ENCODE data around the gene BCL2.

Gene BCL2

GRCh38 chr18:63213936-63214671, 105.5 kb downstream of the BCL2 start:
- no peak overlapping the region for H3K27ac ChIP-seq
- H3K4me3 ChIP-seq (ENCODE audit: low read depth in 1 of 2, low read length in 1 of 2): no peak overlapping the region

GRCh38 chr18:63213331-63213900, 106.2 kb downstream of the BCL2 start:
- Histone ChIP-seq H3K27ac (no peak overlapping the region), H3K36me3 (no peaks in the 10 kb centered on the region), H3K9me3 (no peaks in the 10 kb centered on the region), H3K27me3 (no peaks in the 10 kb centered on the region), H3K4me1 (ENCODE audit: control insufficient read depth in 1 of 2, insufficient read depth in 1 of 2, low read depth in 1 of 2, low read length in 1 of 2) (no peaks in the 10 kb centered on the region), H3K4me3 (ENCODE audit: low read depth in 1 of 2, low read length in 1 of 2) (no peak overlapping the region)
- no peak for TF ChIP-seq CTCF (IDR thresholded peaks at IDR 0.05)

More at GRCh38 chr18:63213936-63214671, 105.5 kb downstream of the BCL2 start:
- H3K27me3 ChIP-seq: no peaks in the 10 kb centered on the region
- TF ChIP-seq CTCF (IDR thresholded peaks at IDR 0.05): no peak
- no peaks in the 10 kb centered on the region for H3K36me3 ChIP-seq
- H3K4me1 ChIP-seq (ENCODE audit: control insufficient read depth in 1 of 2, insufficient read depth in 1 of 2, low read depth in 1 of 2, low read length in 1 of 2): no peaks in the 10 kb centered on the region
- H3K9me3 ChIP-seq: no peaks in the 10 kb centered on the region

- Histone ChIP-seq H3K27ac (no peak overlapping the region), H3K36me3 (no peaks in the 10 kb centered on the region), H3K4me3 (ENCODE audit: low read depth in 1 of 2, low read length in 1 of 2) (no peak overlapping the region), H3K27me3 (no peaks in the 10 kb centered on the region), H3K4me1 (ENCODE audit: control insufficient read depth in 1 of 2, insufficient read depth in 1 of 2, low read depth in 1 of 2, low read length in 1 of 2) (no peaks in the 10 kb centered on the region), H3K9me3 (no peaks in the 10 kb centered on the region)
- TF ChIP-seq CTCF (IDR thresholded peaks at IDR 0.05): no peak
These were observed 109.0 kb downstream of the BCL2 start for GRCh38 chr18:63210521-63210920.

- no peak overlapping the region for H3K4me3 ChIP-seq (ENCODE audit: low read depth in 1 of 2, low read length in 1 of 2)
- H3K9me3 ChIP-seq: no peaks in the 10 kb centered on the region
- TF ChIP-seq CTCF (IDR thresholded peaks at IDR 0.05): no peak
- no peaks in the 10 kb centered on the region for H3K27me3 ChIP-seq
- H3K36me3 ChIP-seq: no peaks in the 10 kb centered on the region
- no peak overlapping the region for H3K27ac ChIP-seq
- no peaks in the 10 kb centered on the region for H3K4me1 ChIP-seq (ENCODE audit: control insufficient read depth in 1 of 2, insufficient read depth in 1 of 2, low read depth in 1 of 2, low read length in 1 of 2)
These were observed 110.9 kb downstream of the BCL2 start for GRCh38 chr18:63208676-63209075.

GRCh38 chr18:63207835-63208234, 111.7 kb downstream of the BCL2 start:
- H3K36me3 ChIP-seq: no peaks in the 10 kb centered on the region
- H3K27me3 ChIP-seq: no peaks in the 10 kb centered on the region
- no peak for TF ChIP-seq CTCF (IDR thresholded peaks at IDR 0.05)
- no peak overlapping the region for H3K4me3 ChIP-seq (ENCODE audit: low read depth in 1 of 2, low read length in 1 of 2)
- no peaks in the 10 kb centered on the region for H3K9me3 ChIP-seq
- H3K27ac ChIP-seq: no peak overlapping the region
- H3K4me1 ChIP-seq (ENCODE audit: control insufficient read depth in 1 of 2, insufficient read depth in 1 of 2, low read depth in 1 of 2, low read length in 1 of 2): no peaks in the 10 kb centered on the region

Measured in neutrophil (primary cell).